ENCODE results near the gene FAM168A.

- TF ChIP-seq POLR2A (IDR thresholded peaks at IDR 0.05) (no peak), CTCF (IDR thresholded peaks at IDR 0.05) (no peak)
Observed at GRCh38 chr11:73536961-73537360, 61.0 kb downstream of the FAM168A start.

All from tibial nerve (tissue), 3 donors.